ENCODE measurements around the gene EVPL.
A peak's percentile ranks its signal among the peaks of the same experiment; 100 is the strongest.
"Not testable (repeated sequence)": the region's sequence is repeated elsewhere in the genome, so short reads cannot be mapped to it uniquely, and the experiment has no call there.

EVPL gene

GRCh38 chr17:76027159-76027839, at the start of gene EVPL:
TSS of gene EVPL (minus strand) at chr17:76027306. CDS start at chr17:76027198, 108 bp downstream.
- DNase-seq: no peak

- DNase-seq: no peak
Observed at GRCh38 chr17:76076146-76076764, 49.1 kb upstream of the EVPL start.

- DNase-seq: peak in 1 of 2 donors; percentile 47
Observed at GRCh38 chr17:76075364-76076145, 48.4 kb upstream of the EVPL start.

- DNase-seq: no peak
Observed at GRCh38 chr17:76074390-76075363, 47.6 kb upstream of the EVPL start, which contains the start of gene GALR2. TSS of gene GALR2 (plus strand) at chr17:76074781. CDS start at chr17:76074884, 103 bp downstream.

GRCh38 chr17:76072148-76072858, 45.2 kb upstream of the EVPL start, which contains the start of gene SRP68:
TSS of gene SRP68 (minus strand) at chr17:76072517. CDS start at chr17:76072491, 26 bp downstream.
- DNase-seq: peak; percentile 85 to 87

GRCh38 chr17:76071531-76072147, 44.5 kb upstream of the EVPL start:
- peak in 1 of 2 donors; percentile 56 for DNase-seq

GRCh38 chr17:76065775-76066174, 38.7 kb upstream of the EVPL start:
- DNase-seq: no peak

GRCh38 chr17:76063875-76064546, 36.9 kb upstream of the EVPL start:
- peak; percentile 65 for DNase-seq

GRCh38 chr17:76058264-76058663, 31.2 kb upstream of the EVPL start:
- not testable (repeated sequence) for DNase-seq

- no peak for DNase-seq
Observed at GRCh38 chr17:76056882-76057281, 29.8 kb upstream of the EVPL start.

GRCh38 chr17:76054112-76054476, 27.0 kb upstream of the EVPL start:
- DNase-seq: no peak

GRCh38 chr17:76053246-76054111, 26.4 kb upstream of the EVPL start:
- peak in 1 of 2 donors; percentile 48 for DNase-seq

- DNase-seq: no peak
Observed at GRCh38 chr17:76051561-76051960, 24.5 kb upstream of the EVPL start.

- no peak for DNase-seq
Observed at GRCh38 chr17:76050538-76051467, 23.7 kb upstream of the EVPL start.

- no peak for DNase-seq
Observed at GRCh38 chr17:76049836-76050537, 22.9 kb upstream of the EVPL start.

GRCh38 chr17:76049239-76049638, 22.1 kb upstream of the EVPL start:
- no peak for DNase-seq

- no peak for DNase-seq
Observed at GRCh38 chr17:76048711-76049110, 21.6 kb upstream of the EVPL start.

All from stimulated activated CD4-positive, alpha-beta T cell treated with anti-CD3 and anti-CD28 coated beads, Interleukin-2, amount 100 ng/mL, for 24 hours (primary cell).